WTC11 (cell line): ENCODE data around the gene AVEN.

Experiments used
- CBFB ChIP-seq: sonication (generic); formaldehyde crosslinking; IDR thresholded peaks from 2 replicates; pipeline ENCODE4 v1.8.1; 2022; ENCODE audit warnings: mild to moderate bottlenecking, low read depth, missing genetic modification reagents
- CTCF ChIP-seq: fragments of 200-600 bp; IDR thresholded peaks from 2 replicates; pipeline ENCODE4 v1.8.0; 2022; ENCODE audit warnings: antibody characterized with exemption
- HMGA2 ChIP-seq: fragments of 250-450 bp; sonication (Bioruptor Pico); IDR thresholded peaks from 2 replicates; pipeline ENCODE4 v1.4.0; 2021; ENCODE audit warnings: mild to moderate bottlenecking, moderate library complexity
- NFE2L1 ChIP-seq: sonication (generic); formaldehyde crosslinking; IDR thresholded peaks from 2 replicates; pipeline ENCODE4 v1.8.1; 2023; ENCODE audit warnings: missing genetic modification reagents
- NR3C1 ChIP-seq: sonication (generic); formaldehyde crosslinking; conservative IDR thresholded peaks from 2 replicates; pipeline ENCODE4 v1.8.1; 2023; ENCODE audit warnings: low read depth, mild to moderate bottlenecking, missing genetic modification reagents
- TEAD4 ChIP-seq: sonication (generic); formaldehyde crosslinking; IDR thresholded peaks from 2 replicates; pipeline ENCODE4 v1.8.0; 2022; ENCODE audit warnings: mild to moderate bottlenecking, missing genetic modification reagents
- USF2 ChIP-seq: sonication (generic); formaldehyde crosslinking; IDR thresholded peaks from 2 replicates; pipeline ENCODE4 v1.8.1; 2023; ENCODE audit warnings: mild to moderate bottlenecking, missing genetic modification reagents, moderate library complexity

DNA sequence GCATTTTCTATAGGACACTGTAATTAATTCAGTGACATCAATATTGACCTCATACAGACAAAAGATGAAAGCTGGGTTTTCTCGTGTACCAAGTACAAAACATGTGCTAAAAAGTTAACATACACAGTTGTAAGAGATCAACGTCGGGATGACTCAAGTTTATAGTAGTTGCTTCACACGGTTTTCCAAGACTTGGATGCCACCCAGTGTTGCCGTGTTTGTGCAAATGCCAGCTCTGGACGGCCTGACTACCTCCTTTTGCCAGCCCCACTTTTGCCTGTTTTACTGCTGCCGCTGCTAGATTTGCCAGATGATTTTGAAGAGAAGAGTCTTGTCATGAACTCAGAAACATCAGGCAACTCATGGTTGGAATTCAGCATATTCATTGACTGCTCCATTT is 45.1 kb upstream of the AVEN start:
- no peak for TF ChIP-seq CTCF
- no peak for TF ChIP-seq CBFB (CRISPR knock-in tag)
- no peak for TF ChIP-seq NR3C1 (CRISPR knock-in tag)
- TF ChIP-seq TEAD4 (CRISPR knock-in tag): no peak
- TF ChIP-seq USF2 (CRISPR knock-in tag): no peak
- TF ChIP-seq HMGA2 (CRISPR knock-in tag): no peak
- TF ChIP-seq NFE2L1 (CRISPR knock-in tag): no peak
